Body of pancreas (tissue), 4 donors: ENCODE data around the gene FSD2. TPM values are rescaled to one million over a fixed set of nuclear protein-coding genes. Genes with fewer than 3 reads are reported as not detected.

ENCODE experiments used
- ATAC-seq: fragments of 150-250 bp; one replicate; pipeline ENCODE4 v1.9.1; 2016
- DNase-seq, 4 donors: peaks; one replicate each; pipeline ENCODE4 v3.0.0-alpha.2; 2019
- H3K27ac ChIP-seq, 4 donors: fragments of 200-600 bp; sonication (generic); 1 replicate in 3 of 4; 2 replicates in 1 of 4; pipeline versions ENCODE4 v1.5.1 to v1.6.1; 2016 to 2019; ENCODE audit warnings: mild to moderate bottlenecking in 1 of 4, mixed read lengths in 1 of 4, moderate library complexity in 1 of 4
- H3K27me3 ChIP-seq, 2 donors: fragments of 200-600 bp; sonication (generic); one replicate each; pipeline ENCODE4 v1.6.0; 2016; ENCODE audit warnings: mild to moderate bottlenecking in 1 of 2
- H3K36me3 ChIP-seq, 2 donors: fragments of 200-600 bp; sonication (generic); replicated peaks in 1 of 2; 2 replicates each; pipeline ENCODE4 v1.5.1; 2016; ENCODE audit warnings: low read depth in 2 of 2; ENCODE audit not compliant: insufficient read depth in 1 of 2
- H3K4me1 ChIP-seq: fragments of 200-600 bp; sonication (generic); one replicate; pipeline ENCODE4 v1.6.0; 2016
- H3K4me3 ChIP-seq, 2 donors: fragments of 200-600 bp; sonication (generic); 1 replicate in 1 of 2; 2 replicates in 1 of 2; pipeline ENCODE4 v1.5.1; 2016 to 2019
- H3K9me3 ChIP-seq, 3 donors: fragments of 200-600 bp; sonication (generic); 1 replicate in 2 of 3; 2 replicates in 1 of 3; pipeline ENCODE4 v1.5.1; 2016
- POLR2A ChIP-seq, 3 donors: fragments of 450-650 bp; IDR thresholded peaks; one replicate each; pipeline ENCODE4 v1.6.1; 2016; ENCODE audit warnings: antibody characterized with exemption in 3 of 3, mild to moderate bottlenecking in 2 of 3
- WGBS, 2 donors: methylation state at CpG; one replicate each; pipeline ENCODE4 v1.1.5; 2017; 5-methylcytosine and 5-hydroxymethylcytosine counted together
- intact Hi-C: fragments of 100-400 bp; cut with DNase I; formaldehyde crosslinking; loops from one replicate; pipeline ENCODE4 v1.15.1; 2023
- total RNA-seq, 2 donors: library from RNA; depleted of rRNA; stranded (reverse); fragments of >200 nt; gene quantifications; one replicate each; pipeline ENCODE4 v1.1.0, GENCODE V29; 2016
- TF ChIP-seq, protein P1 (sequence below), 7 experiments: fragments of 450-650 bp in 4 of 7; fragments of 200-600 bp in 3 of 7; sonication (generic) in 3 of 7; IDR thresholded peaks; one replicate each; pipeline ENCODE4 v1.5.1; 2016 to 2019; ENCODE audit warnings: antibody characterized with exemption in 7 of 7

Gene FSD2
- total RNA-seq, 2 donors from 2014 or later: 0.26 TPM; not detected in 1

DNA sequence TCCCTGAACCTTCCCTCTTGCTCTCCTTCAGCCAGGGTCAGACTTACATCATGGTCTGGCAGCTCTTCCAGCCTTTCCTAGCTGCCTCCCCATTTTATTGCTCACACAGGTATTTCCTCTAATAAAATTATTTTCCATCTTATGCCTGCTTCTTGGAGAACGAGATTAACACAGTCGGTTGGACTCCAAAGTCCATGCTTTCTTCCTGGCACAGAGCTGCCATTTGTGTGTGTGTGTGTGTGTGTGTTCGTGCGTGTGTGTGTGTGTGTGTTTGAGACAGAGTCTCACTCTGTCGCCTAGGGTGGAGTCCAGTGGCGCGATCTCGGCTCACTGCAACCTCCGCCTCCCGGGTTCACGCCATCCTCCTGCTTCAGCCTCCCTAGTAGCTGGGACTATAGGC is 15.5 kb downstream of the FSD2 start:
- WGBS, 2 donors: 73 to 80% methylated on average over 11 of the region's 11 CpGs
- DNase-seq (no peak), ATAC-seq (no peak)
- H3K27me3 ChIP-seq: no peaks in the 10 kb centered on the region
- H3K9me3 ChIP-seq: no peaks in the 10 kb centered on the region
- no peaks in the 10 kb centered on the region for H3K36me3 ChIP-seq
- no peaks in the 10 kb centered on the region for H3K4me1 ChIP-seq
- TF ChIP-seq POLR2A (IDR thresholded peaks at IDR 0.05): no peak
- TF ChIP-seq, protein P1, sequence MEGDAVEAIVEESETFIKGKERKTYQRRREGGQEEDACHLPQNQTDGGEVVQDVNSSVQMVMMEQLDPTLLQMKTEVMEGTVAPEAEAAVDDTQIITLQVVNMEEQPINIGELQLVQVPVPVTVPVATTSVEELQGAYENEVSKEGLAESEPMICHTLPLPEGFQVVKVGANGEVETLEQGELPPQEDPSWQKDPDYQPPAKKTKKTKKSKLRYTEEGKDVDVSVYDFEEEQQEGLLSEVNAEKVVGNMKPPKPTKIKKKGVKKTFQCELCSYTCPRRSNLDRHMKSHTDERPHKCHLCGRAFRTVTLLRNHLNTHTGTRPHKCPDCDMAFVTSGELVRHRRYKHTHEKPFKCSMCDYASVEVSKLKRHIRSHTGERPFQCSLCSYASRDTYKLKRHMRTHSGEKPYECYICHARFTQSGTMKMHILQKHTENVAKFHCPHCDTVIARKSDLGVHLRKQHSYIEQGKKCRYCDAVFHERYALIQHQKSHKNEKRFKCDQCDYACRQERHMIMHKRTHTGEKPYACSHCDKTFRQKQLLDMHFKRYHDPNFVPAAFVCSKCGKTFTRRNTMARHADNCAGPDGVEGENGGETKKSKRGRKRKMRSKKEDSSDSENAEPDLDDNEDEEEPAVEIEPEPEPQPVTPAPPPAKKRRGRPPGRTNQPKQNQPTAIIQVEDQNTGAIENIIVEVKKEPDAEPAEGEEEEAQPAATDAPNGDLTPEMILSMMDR (IDR thresholded peaks at IDR 0.05): no peak
- H3K4me3 ChIP-seq: no peak overlapping the region
- no peak overlapping the region for H3K27ac ChIP-seq
- intact Hi-C loops: no loop called here

DNA sequence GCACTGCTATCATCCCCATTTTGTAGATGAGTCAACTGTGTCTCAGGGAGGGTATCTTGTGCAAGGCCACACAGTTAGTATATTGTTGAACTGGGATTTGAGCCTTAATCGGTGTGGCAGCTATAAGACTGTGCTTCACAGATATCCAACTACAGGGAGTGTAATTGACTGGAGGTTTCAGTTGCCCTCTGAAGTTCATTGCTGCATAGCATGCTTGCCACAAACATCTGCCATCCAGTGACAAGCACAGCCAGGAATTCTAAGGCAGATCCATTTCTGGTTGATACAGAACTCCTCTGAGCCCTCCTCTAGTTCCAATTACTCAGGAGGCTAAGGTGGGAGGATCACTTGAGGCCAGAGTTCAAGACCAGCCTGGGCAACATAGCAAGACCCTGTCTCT is 16.4 kb downstream of the FSD2 start:
- DNase-seq (no peak), ATAC-seq (no peak)
- WGBS, 2 donors: 57 to 64% methylated on average over 1 of the region's 1 CpG
- no peaks in the 10 kb centered on the region for H3K27me3 ChIP-seq
- no peak overlapping the region for H3K4me3 ChIP-seq
- no peaks in the 10 kb centered on the region for H3K9me3 ChIP-seq
- no peaks in the 10 kb centered on the region for H3K4me1 ChIP-seq
- TF ChIP-seq, protein P1 (IDR thresholded peaks at IDR 0.05): no peak
- H3K36me3 ChIP-seq: no peaks in the 10 kb centered on the region
- no peak overlapping the region for H3K27ac ChIP-seq
- intact Hi-C loops: no loop called here

DNA sequence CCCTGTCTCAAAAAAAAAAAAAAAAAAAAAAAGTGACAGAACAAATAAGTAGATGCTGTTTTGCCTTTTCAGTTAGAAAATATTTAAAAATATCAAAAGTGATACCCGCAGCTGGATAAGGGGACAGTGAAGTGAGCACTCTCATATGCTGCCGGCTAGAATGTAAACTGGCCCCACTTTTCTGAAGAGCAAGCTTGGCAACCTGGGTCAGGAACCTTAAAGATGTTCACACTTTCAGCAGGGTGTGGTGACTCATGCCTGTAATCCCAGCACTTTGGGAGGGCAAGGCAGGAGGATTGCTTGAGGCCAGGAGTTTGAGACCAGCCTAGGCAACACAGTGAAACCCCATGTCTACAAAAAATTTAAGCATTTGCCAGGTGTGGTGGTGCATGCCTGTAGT is 17.4 kb downstream of the FSD2 start:
- Histone ChIP-seq H3K9me3 (no peaks in the 10 kb centered on the region), H3K36me3 (no peaks in the 10 kb centered on the region), H3K4me1 (no peaks in the 10 kb centered on the region), H3K27me3 (no peaks in the 10 kb centered on the region), H3K4me3 (no peak overlapping the region), H3K27ac (no peak overlapping the region)
- DNase-seq: no peak
- no peak for ATAC-seq
- TF ChIP-seq, protein P1 (IDR thresholded peaks at IDR 0.05): no peak
- no peak for TF ChIP-seq POLR2A (IDR thresholded peaks at IDR 0.05)
- 84 to 95% methylated on average over 2 of the region's 2 CpGs for WGBS, 2 donors
- intact Hi-C loops: no loop called here

DNA sequence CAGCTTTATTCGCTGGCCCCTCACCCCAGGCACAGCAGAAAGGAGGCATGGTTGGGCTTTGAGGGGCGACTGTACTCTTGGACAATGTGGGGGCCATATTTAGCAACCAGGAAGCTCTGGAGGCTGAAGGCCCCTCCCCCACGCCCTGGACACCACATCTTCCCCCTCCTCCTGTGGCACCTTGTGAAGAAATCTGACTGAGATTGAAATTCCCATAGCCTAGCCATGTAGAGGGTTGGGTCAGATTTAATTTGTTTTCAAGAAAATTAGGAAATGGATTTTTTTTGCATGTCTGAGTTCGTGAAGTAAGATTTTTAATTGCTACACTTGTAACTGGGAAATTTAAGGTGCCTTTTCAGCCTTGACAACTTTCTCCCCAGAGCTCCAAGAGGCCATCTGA is 24.5 kb downstream of the FSD2 start:
- H3K27me3 ChIP-seq: no peaks in the 10 kb centered on the region
- intact Hi-C loops: no loop called here

DNA sequence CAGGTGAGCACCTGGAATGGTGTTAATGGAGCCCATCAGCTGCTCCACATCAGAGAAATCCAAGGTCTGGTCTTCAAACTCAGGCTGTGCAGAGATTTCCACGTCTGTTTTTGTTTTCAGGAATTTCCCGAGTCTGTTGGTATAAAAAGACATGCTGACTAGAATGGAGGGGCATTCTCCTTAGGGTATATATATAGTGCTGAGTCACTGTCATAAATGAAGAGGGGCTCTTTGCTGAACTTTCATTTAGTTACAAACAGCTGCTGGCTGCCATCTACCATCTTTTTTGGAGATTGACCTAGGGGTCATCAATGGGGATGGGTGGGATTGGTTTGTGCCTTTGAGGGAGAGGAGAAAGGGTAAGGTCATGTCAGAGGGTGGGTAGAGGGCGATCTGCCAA is 27.1 kb downstream of the FSD2 start:
- no peak overlapping the region for H3K27ac ChIP-seq
- no peaks in the 10 kb centered on the region for H3K4me1 ChIP-seq
- 77 to 82% methylated on average over 3 of the region's 3 CpGs for WGBS, 2 donors
- DNase-seq (no peak), ATAC-seq (no peak)
- intact Hi-C loops: no loop called here
- H3K36me3 ChIP-seq: no peaks in the 10 kb centered on the region
- H3K4me3 ChIP-seq: no peak overlapping the region
- H3K27me3 ChIP-seq: no peaks in the 10 kb centered on the region
- H3K9me3 ChIP-seq: no peaks in the 10 kb centered on the region
- TF ChIP-seq, protein P1 (IDR thresholded peaks at IDR 0.05): no peak
- no peak for TF ChIP-seq POLR2A (IDR thresholded peaks at IDR 0.05)

More for the DNA sequence above, 24.5 kb downstream of the FSD2 start:
- Histone ChIP-seq H3K4me1 (no peaks in the 10 kb centered on the region), H3K27ac (no peak overlapping the region), H3K4me3 (no peak overlapping the region), H3K9me3 (no peaks in the 10 kb centered on the region), H3K36me3 (no peaks in the 10 kb centered on the region)
- WGBS, 2 donors: 66 to 69% methylated on average over 4 of the region's 4 CpGs
- TF ChIP-seq, protein P1 (IDR thresholded peaks at IDR 0.05): no peak
- TF ChIP-seq POLR2A (IDR thresholded peaks at IDR 0.05): no peak
- DNase-seq (no peak), ATAC-seq (no peak)
